AG04450 (cell line): ENCODE data around the gene TTC17. TPM values are rescaled to one million over a fixed set of nuclear protein-coding genes. Genes with fewer than 3 reads are reported as not detected.

ENCODE experiments used
- CTCF ChIA-PET: fragments of 300-600, 350-600 bp; formaldehyde crosslinking; extraction: SDS; loops from one replicate; lab custom pipeline; 2022; ENCODE audit warnings: antibody characterized with exemption, inconsistent platforms; lab: Charles Lee
- POLR2A ChIA-PET: fragments of 350-600 bp; formaldehyde crosslinking; extraction: SDS; loops from one replicate; lab custom pipeline; 2021; ENCODE audit warnings: antibody characterized with exemption, inconsistent platforms; lab: Yijun Ruan, JAX
- DNase-seq: peaks from one replicate; pipeline ENCODE4 v3.0.0-alpha.2; 2011; ENCODE audit warnings: low read depth, low spot score
- H3K27ac ChIP-seq: one replicate; pipeline ENCODE4 v1.5.1; 2012; ENCODE audit warnings: low read depth, low read length, control low read depth
- H3K27me3 ChIP-seq: one replicate; pipeline ENCODE4 v1.6.0; 2012; ENCODE audit warnings: low read length; ENCODE audit not compliant: control insufficient read depth, insufficient read depth
- H3K4me3 ChIP-seq: 2 replicates; pipeline ENCODE4 v1.5.1; 2011; ENCODE audit warnings: mild to moderate bottlenecking, low read depth, low read length, control low read depth
- H3K9me3 ChIP-seq: 2 replicates; pipeline ENCODE4 v1.5.1; 2012; ENCODE audit warnings: low read length; ENCODE audit not compliant: control insufficient read depth, insufficient read depth
- CTCF ChIP-seq: IDR thresholded peaks from 2 replicates; pipeline ENCODE4 v1.5.1; 2011; ENCODE audit warnings: low read depth, low read length, control low read depth, inconsistent platforms
- polyA plus RNA-seq: library from polyadenylated mRNA; depleted of rRNA; stranded (reverse); fragments of >200 nt; gene quantifications from 2 replicates; pipeline ENCODE4 v1.2.3, GENCODE V29; 2011

TTC17 gene
- polyA plus RNA-seq, 1 experiment: 111 TPM

DNA sequence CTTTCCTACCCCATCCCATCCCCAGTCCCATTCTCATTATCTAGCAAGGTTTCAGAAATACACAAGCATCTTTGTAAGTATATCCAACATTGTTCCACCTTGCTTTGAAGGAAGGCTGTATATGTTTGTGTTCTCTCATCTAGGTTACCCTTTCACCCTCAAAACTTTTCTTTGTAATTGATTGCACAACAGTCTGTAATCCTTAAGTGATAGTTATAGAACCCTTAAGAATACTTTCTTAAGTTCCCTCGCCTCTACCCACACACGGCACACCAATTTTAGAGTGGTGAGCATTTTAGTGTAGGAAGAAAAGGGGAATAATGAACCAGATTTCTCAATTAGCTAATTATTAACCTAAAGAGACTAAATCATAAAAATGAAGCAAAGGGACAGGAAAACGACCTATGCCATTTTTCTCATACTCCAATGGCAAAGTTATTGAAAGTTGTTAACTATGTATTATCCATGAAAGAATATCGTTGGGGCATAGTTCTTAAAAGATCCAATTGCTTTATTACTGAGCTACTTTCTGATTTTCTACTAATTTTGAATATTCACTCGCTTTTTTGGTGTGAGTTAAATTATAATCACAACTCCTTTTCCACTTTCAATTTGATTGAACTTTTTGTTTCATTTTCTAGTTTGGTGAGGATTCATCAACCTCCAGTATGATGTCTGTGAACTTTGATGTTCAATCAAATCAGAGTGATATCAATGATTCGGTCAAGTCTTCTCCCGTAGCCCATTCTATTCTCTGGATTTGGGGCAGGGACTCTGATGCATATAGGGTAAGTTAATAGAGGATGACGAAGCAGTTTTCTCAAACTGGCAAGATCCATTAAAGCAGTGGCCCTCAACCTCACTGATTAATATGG is 44.9 kb downstream of the TTC17 start:
- ChIA-PET POLR2A (no interaction called here), CTCF (interaction anchor here (1.0 to 4.4 kb wide), 3 partner anchors 16 to 92 kb away, joined by 3 to 20 read pairs (median 4); partner anchors contain the start of gene API5)
- DNase-seq: no peak
- H3K27me3 ChIP-seq: no peaks in the 10 kb centered on the region
- no peak for TF ChIP-seq CTCF
- H3K4me3 ChIP-seq: no peak overlapping the region
- H3K9me3 ChIP-seq: no peaks in the 10 kb centered on the region
- H3K27ac ChIP-seq: no peak overlapping the region

- Histone ChIP-seq H3K27me3 (no peaks in the 10 kb centered on the region), H3K9me3 (no peaks in the 10 kb centered on the region), H3K27ac (no peak overlapping the region), H3K4me3 (no peak overlapping the region)
- ChIA-PET POLR2A (no interaction called here), CTCF (interaction anchor here (4.4 kb wide), 1 partner anchor 15 kb away, joined by 20 read pairs; no protein-coding TSS in a partner anchor)
- DNase-seq: no peak
- TF ChIP-seq CTCF: no peak
Measured at GRCh38 chr11:43404406-43404805, 45.7 kb downstream of the TTC17 start.

GRCh38 chr11:43404836-43405479 is 46.2 kb downstream of the TTC17 start:
- no peak overlapping the region for H3K27ac ChIP-seq
- no peaks in the 10 kb centered on the region for H3K9me3 ChIP-seq
- ChIA-PET CTCF (interaction anchor here (4.4 kb wide), 1 partner anchor 15 kb away, joined by 20 read pairs; no protein-coding TSS in a partner anchor), POLR2A (no interaction called here)
- H3K27me3 ChIP-seq: no peaks in the 10 kb centered on the region
- DNase-seq: no peak
- no peak for TF ChIP-seq CTCF
- H3K4me3 ChIP-seq: no peak overlapping the region

GRCh38 chr11:43408277-43408676 is 49.6 kb downstream of the TTC17 start:
- no peak overlapping the region for H3K27ac ChIP-seq
- CTCF ChIA-PET: no interaction called here
- DNase-seq: no peak
- no peaks in the 10 kb centered on the region for H3K9me3 ChIP-seq
- no peak for TF ChIP-seq CTCF
- POLR2A ChIA-PET: no interaction called here
- no peaks in the 10 kb centered on the region for H3K27me3 ChIP-seq
- H3K4me3 ChIP-seq: no peak overlapping the region

- Histone ChIP-seq H3K4me3 (no peak overlapping the region), H3K27ac (no peak overlapping the region), H3K27me3 (no peaks in the 10 kb centered on the region), H3K9me3 (no peaks in the 10 kb centered on the region)
- CTCF ChIA-PET: interaction anchor here (1.6 kb wide), 1 partner anchor 9 kb away, joined by 7 read pairs; no protein-coding TSS in a partner anchor
- no peak for DNase-seq
- POLR2A ChIA-PET: no interaction called here
- TF ChIP-seq CTCF: no peak
Measured at GRCh38 chr11:43410394-43410793, 51.7 kb downstream of the TTC17 start.
